AML-193 (cell line): ENCODE results near the gene KRTAP4-3.
"Not testable (repeated sequence)": the region's sequence is repeated elsewhere in the genome, so short reads cannot be mapped to it uniquely, and the experiment has no call there.

Experiments
- DNase-seq, 2 experiments: peaks; one replicate each; lab custom pipeline; 2025; lab: John Stamatoyannopoulos, UW

The KRTAP4-3 gene

DNA sequence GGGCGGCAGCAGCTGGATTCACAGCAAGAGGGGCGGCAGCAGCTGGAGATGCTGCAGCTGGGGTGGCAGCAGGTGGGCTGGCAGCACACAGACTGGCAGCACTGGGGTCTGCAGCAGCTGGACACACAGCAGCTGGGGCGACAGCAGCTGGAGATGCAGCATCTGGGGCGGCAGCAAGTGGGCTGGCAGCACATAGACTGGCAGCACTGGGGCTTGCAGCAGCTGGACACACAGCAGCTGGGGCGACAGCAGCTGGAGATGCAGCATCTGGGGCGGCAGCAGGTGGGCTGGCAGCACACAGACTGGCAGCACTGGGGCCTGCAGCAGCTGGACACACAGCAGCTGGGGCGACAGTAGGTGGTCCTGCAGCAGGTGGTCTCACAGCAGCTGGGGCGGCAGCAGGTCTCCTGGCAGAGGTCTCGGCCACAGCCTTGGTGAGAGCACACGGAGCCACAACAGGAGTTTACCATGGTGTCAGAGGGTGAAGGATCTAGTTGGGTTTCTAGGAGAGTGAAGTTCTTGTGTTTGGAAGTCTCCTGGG is 50.1 kb downstream of the KRTAP4-3 start, which contains the start of gene KRTAP4-11:
Gene KRTAP4-11, minus strand, starts transcription at position 528 of the 541 bp plus-strand sequence. Its CDS starts 58 bp downstream, at position 470.
- DNase-seq = not testable (repeated sequence)
